ENCODE data around the gene COL4A1. TPM values are rescaled to one million over a fixed set of nuclear protein-coding genes. Genes with fewer than 3 reads are reported as not detected.

COL4A1 gene
- polyA plus RNA-seq, 1 of the 3 experiments (the other 2 are of a cell fraction): 30.3 TPM

GRCh38 chr13:110285991-110286832 lies 20.7 kb downstream of the COL4A1 start:
- Histone ChIP-seq H3K4me2 (no peak overlapping the region), H3K4me1 (ENCODE audit: control insufficient read depth in 1 of 2, insufficient read depth in 2 of 2, low read depth in 1 of 2, low read length in 1 of 2) (peaks cover 0 to 6% of the 10 kb centered on the region in 2 experiments; a peak in 1 of 4 replicates), H3F3A (replicated peaks; ENCODE audit: insufficient read depth) (peaks cover 6% of the 10 kb centered on the region), H3K4me3 (ENCODE audit: low read depth in 2 of 2, low read length in 1 of 2) (no peak overlapping the region), H3K27ac (ENCODE audit: low read depth in 2 of 2, low read length in 1 of 2) (no peak overlapping the region), H3K36me3 (replicated peaks in 1 of 2; ENCODE audit: control insufficient read depth in 1 of 2, insufficient read depth in 2 of 2, low read length in 1 of 2) (no peaks in the 10 kb centered on the region), H3K9me2 (no peaks in the 10 kb centered on the region), H3K9me3 (no peaks in the 10 kb centered on the region), H4K20me1 (ENCODE audit: insufficient read depth) (peaks cover 23% of the 10 kb centered on the region; the same call in 1 of the 2 replicates), H3K79me2 (ENCODE audit: insufficient read depth) (peaks cover 89% of the 10 kb centered on the region), H2AFZ (ENCODE audit: low read depth) (no peak overlapping the region), H3K27me3 (ENCODE audit: insufficient read depth) (no peaks in the 10 kb centered on the region), H3K9ac (no peak overlapping the region)
- CTCF ChIA-PET: interaction anchor here (1.2 kb wide), 2 partner anchors 14 to 19 kb away, joined by 3 read pairs; no protein-coding TSS in a partner anchor
- no peak for TF ChIP-seq CTCF (IDR thresholded peaks at IDR 0.05)
- no peak for TF ChIP-seq ELF1 (IDR thresholded peaks at IDR 0.05)
- no peak for TF ChIP-seq MXI1 (IDR thresholded peaks at IDR 0.05; ENCODE audit: low read depth, low read length)
- no peak for TF ChIP-seq PBX3 (IDR thresholded peaks at IDR 0.05)
- no peak for TF ChIP-seq POLR2AphosphoS5 (IDR thresholded peaks at IDR 0.05; ENCODE audit: low read depth, low read length)
- TF ChIP-seq ZBTB33 (IDR thresholded peaks at IDR 0.05; ENCODE audit: borderline replicate concordance, low read depth): no peak
- WGBS (ENCODE audit: low lambda C conversion rate): 93% methylated on average over 10 of the region's 14 CpGs
- POLR2A ChIA-PET: no interaction called here
- no peak for DNase-seq

GRCh38 chr13:110284779-110285484 lies 22.0 kb downstream of the COL4A1 start:
- Histone ChIP-seq H4K20me1 (ENCODE audit: insufficient read depth) (peaks cover 24% of the 10 kb centered on the region; the same call in 1 of the 2 replicates), H3K9me2 (no peaks in the 10 kb centered on the region), H3F3A (replicated peaks; ENCODE audit: insufficient read depth) (peaks cover 12% of the 10 kb centered on the region), H3K9me3 (no peaks in the 10 kb centered on the region), H3K27me3 (ENCODE audit: insufficient read depth) (no peaks in the 10 kb centered on the region), H3K27ac (ENCODE audit: low read depth in 2 of 2, low read length in 1 of 2) (no peak overlapping the region), H3K4me1 (ENCODE audit: control insufficient read depth in 1 of 2, insufficient read depth in 2 of 2, low read depth in 1 of 2, low read length in 1 of 2) (peaks cover 0 to 6% of the 10 kb centered on the region in 2 experiments; a peak in 1 of 4 replicates), H3K79me2 (ENCODE audit: insufficient read depth) (peaks cover 89% of the 10 kb centered on the region), H3K9ac (no peak overlapping the region), H3K4me2 (no peak overlapping the region), H3K4me3 (ENCODE audit: low read depth in 2 of 2, low read length in 1 of 2) (no peak overlapping the region), H3K36me3 (replicated peaks in 1 of 2; ENCODE audit: control insufficient read depth in 1 of 2, insufficient read depth in 2 of 2, low read length in 1 of 2) (no peaks in the 10 kb centered on the region), H2AFZ (ENCODE audit: low read depth) (no peak overlapping the region)
- WGBS (ENCODE audit: low lambda C conversion rate): 89% methylated on average over 11 of the region's 11 CpGs
- TF ChIP-seq FOSL2 (IDR thresholded peaks at IDR 0.05; ENCODE audit: borderline replicate concordance, low read depth) (no peak), GATA2 (CRISPR knock-in tag; IDR thresholded peaks at IDR 0.05) (0 out of 2 replicates have a peak, but pooled peaks have one; percentile 8)
- ChIA-PET POLR2A (no interaction called here), CTCF (interaction anchor here (0.5 kb wide), 1 partner anchor 113 kb away, joined by 3 read pairs; no protein-coding TSS in a partner anchor)
- no peak for DNase-seq
